ENCODE results near the gene POLR3GL.

POLR3GL gene

GRCh38 chr1:145955436-145955835 lies 9.1 kb upstream of the POLR3GL start:
- Mint-ChIP-seq H3K36me3 (ENCODE audit: insufficient read depth) (peaks cover 15% of the 10 kb centered on the region), H3K4me3 (peak overlapping the region; percentile 91), H3K27ac (ENCODE audit: low read depth) (no peak overlapping the region), H3K9me3 (no peaks in the 10 kb centered on the region), H3K27me3 (no peaks in the 10 kb centered on the region), H3K4me1 (peaks cover 80% of the 10 kb centered on the region)
- no peak for ATAC-seq (replicated peaks; ENCODE audit: extremely low read depth, poor library complexity, severe bottlenecking)
- no peak for DNase-seq (ENCODE audit: low spot score in 2 of 2)

GRCh38 chr1:145956361-145956760 lies 8.1 kb upstream of the POLR3GL start:
- H3K4me3 Mint-ChIP-seq: peak overlapping the region; percentile 91
- H3K27ac Mint-ChIP-seq (ENCODE audit: low read depth): peak overlapping the region; percentile 89
- DNase-seq (ENCODE audit: low spot score in 2 of 2): no peak
- H3K27me3 Mint-ChIP-seq: no peaks in the 10 kb centered on the region
- peaks cover 77% of the 10 kb centered on the region for H3K4me1 Mint-ChIP-seq
- H3K9me3 Mint-ChIP-seq: no peaks in the 10 kb centered on the region
- no peak for ATAC-seq (replicated peaks; ENCODE audit: extremely low read depth, poor library complexity, severe bottlenecking)
- peaks cover 15% of the 10 kb centered on the region for H3K36me3 Mint-ChIP-seq (ENCODE audit: insufficient read depth)

GRCh38 chr1:145956781-145957442 lies 7.6 kb upstream of the POLR3GL start:
- Mint-ChIP-seq H3K4me3 (peak overlapping the region; percentile 91), H3K4me1 (peaks cover 77% of the 10 kb centered on the region), H3K27me3 (no peaks in the 10 kb centered on the region), H3K27ac (ENCODE audit: low read depth) (peak overlapping the region; percentile 89), H3K9me3 (no peaks in the 10 kb centered on the region), H3K36me3 (ENCODE audit: insufficient read depth) (peaks cover 12% of the 10 kb centered on the region)
- no peak for ATAC-seq (replicated peaks; ENCODE audit: extremely low read depth, poor library complexity, severe bottlenecking)
- no peak for DNase-seq (ENCODE audit: low spot score in 2 of 2)

GRCh38 chr1:145957443-145958319 lies 6.8 kb upstream of the POLR3GL start, which contains the start of gene LIX1L:
LIX1L (minus strand) TSS chr1:145958017; CDS start chr1:145957927, 90 bp downstream.
- Mint-ChIP-seq H3K36me3 (ENCODE audit: insufficient read depth) (peaks cover 11% of the 10 kb centered on the region), H3K27me3 (no peaks in the 10 kb centered on the region), H3K9me3 (no peaks in the 10 kb centered on the region), H3K4me1 (peaks cover 78% of the 10 kb centered on the region), H3K27ac (ENCODE audit: low read depth) (peak within 1 kb of the TSS; percentile 89), H3K4me3 (peak within 1 kb of the TSS; percentile 91)
- ATAC-seq (replicated peaks; ENCODE audit: extremely low read depth, poor library complexity, severe bottlenecking) (peak; percentile 90), DNase-seq (ENCODE audit: low spot score in 2 of 2) (peak; percentile 87 to 93)

GRCh38 chr1:145958734-145959133 lies 5.8 kb upstream of the POLR3GL start:
- no peak overlapping the region for H3K4me3 Mint-ChIP-seq
- no peaks in the 10 kb centered on the region for H3K9me3 Mint-ChIP-seq
- no peak for DNase-seq (ENCODE audit: low spot score in 2 of 2)
- no peaks in the 10 kb centered on the region for H3K27me3 Mint-ChIP-seq
- H3K36me3 Mint-ChIP-seq (ENCODE audit: insufficient read depth): peaks cover 12% of the 10 kb centered on the region
- no peak for ATAC-seq (replicated peaks; ENCODE audit: extremely low read depth, poor library complexity, severe bottlenecking)
- H3K4me1 Mint-ChIP-seq: peaks cover 83% of the 10 kb centered on the region
- peak overlapping the region; percentile 89 for H3K27ac Mint-ChIP-seq (ENCODE audit: low read depth)

GRCh38 chr1:145959333-145959732 lies 5.2 kb upstream of the POLR3GL start:
- H3K4me1 Mint-ChIP-seq: peaks cover 83% of the 10 kb centered on the region
- H3K36me3 Mint-ChIP-seq (ENCODE audit: insufficient read depth): peaks cover 11% of the 10 kb centered on the region
- no peak for DNase-seq (ENCODE audit: low spot score in 2 of 2)
- H3K27ac Mint-ChIP-seq (ENCODE audit: low read depth): no peak overlapping the region
- ATAC-seq (replicated peaks; ENCODE audit: extremely low read depth, poor library complexity, severe bottlenecking): no peak
- peak overlapping the region; percentile 89 for H3K4me3 Mint-ChIP-seq
- H3K9me3 Mint-ChIP-seq: no peaks in the 10 kb centered on the region
- H3K27me3 Mint-ChIP-seq: no peaks in the 10 kb centered on the region

- no peaks in the 10 kb centered on the region for H3K27me3 Mint-ChIP-seq
- peak overlapping the region; percentile 89 for H3K4me3 Mint-ChIP-seq
- no peak overlapping the region for H3K27ac Mint-ChIP-seq (ENCODE audit: low read depth)
- no peak for DNase-seq (ENCODE audit: low spot score in 2 of 2)
- H3K4me1 Mint-ChIP-seq: peaks cover 81% of the 10 kb centered on the region
- H3K9me3 Mint-ChIP-seq: no peaks in the 10 kb centered on the region
- no peak for ATAC-seq (replicated peaks; ENCODE audit: extremely low read depth, poor library complexity, severe bottlenecking)
- H3K36me3 Mint-ChIP-seq (ENCODE audit: insufficient read depth): peaks cover 10% of the 10 kb centered on the region
Measured at GRCh38 chr1:145959957-145960467, 4.5 kb upstream of the POLR3GL start.

GRCh38 chr1:145960468-145961108 lies 3.9 kb upstream of the POLR3GL start:
- H3K27ac Mint-ChIP-seq (ENCODE audit: low read depth): peak overlapping the region; percentile 85
- peaks cover 10% of the 10 kb centered on the region for H3K36me3 Mint-ChIP-seq (ENCODE audit: insufficient read depth)
- no peaks in the 10 kb centered on the region for H3K9me3 Mint-ChIP-seq
- ATAC-seq (replicated peaks; ENCODE audit: extremely low read depth, poor library complexity, severe bottlenecking): no peak
- peak overlapping the region; percentile 89 for H3K4me3 Mint-ChIP-seq
- H3K27me3 Mint-ChIP-seq: no peaks in the 10 kb centered on the region
- no peak for DNase-seq (ENCODE audit: low spot score in 2 of 2)
- peaks cover 80% of the 10 kb centered on the region for H3K4me1 Mint-ChIP-seq

GRCh38 chr1:145961109-145961424 lies 3.4 kb upstream of the POLR3GL start:
- no peak for ATAC-seq (replicated peaks; ENCODE audit: extremely low read depth, poor library complexity, severe bottlenecking)
- Mint-ChIP-seq H3K9me3 (no peaks in the 10 kb centered on the region), H3K4me3 (peak overlapping the region; percentile 89), H3K4me1 (peaks cover 75% of the 10 kb centered on the region), H3K27ac (ENCODE audit: low read depth) (peak overlapping the region; percentile 85), H3K36me3 (ENCODE audit: insufficient read depth) (peaks cover 11% of the 10 kb centered on the region), H3K27me3 (no peaks in the 10 kb centered on the region)
- DNase-seq (ENCODE audit: low spot score in 2 of 2): no peak

- Mint-ChIP-seq H3K27ac (ENCODE audit: low read depth) (peak overlapping the region; percentile 85), H3K27me3 (no peaks in the 10 kb centered on the region), H3K9me3 (no peaks in the 10 kb centered on the region), H3K4me3 (peak overlapping the region; percentile 89), H3K4me1 (peaks cover 71% of the 10 kb centered on the region), H3K36me3 (ENCODE audit: insufficient read depth) (peaks cover 12% of the 10 kb centered on the region)
- ATAC-seq (replicated peaks; ENCODE audit: extremely low read depth, poor library complexity, severe bottlenecking): no peak
- no peak for DNase-seq (ENCODE audit: low spot score in 2 of 2)
Measured at GRCh38 chr1:145961425-145962156, 2.9 kb upstream of the POLR3GL start.

- H3K9me3 Mint-ChIP-seq: no peaks in the 10 kb centered on the region
- H3K4me3 Mint-ChIP-seq: peak overlapping the region; percentile 89
- H3K27ac Mint-ChIP-seq (ENCODE audit: low read depth): peak overlapping the region; percentile 82
- peaks cover 63% of the 10 kb centered on the region for H3K4me1 Mint-ChIP-seq
- H3K27me3 Mint-ChIP-seq: no peaks in the 10 kb centered on the region
- peaks cover 5% of the 10 kb centered on the region for H3K36me3 Mint-ChIP-seq (ENCODE audit: insufficient read depth)
- DNase-seq (ENCODE audit: low spot score in 2 of 2) (no peak), ATAC-seq (replicated peaks; ENCODE audit: extremely low read depth, poor library complexity, severe bottlenecking) (no peak)
Measured at GRCh38 chr1:145962157-145963102, 2.1 kb upstream of the POLR3GL start.
